Activated naive CD4-positive, alpha-beta T cell treated with anti-CD3 and anti-CD28 coated beads, Interleukin-2, amount 50 U/mL, for 24 hours (primary cell): ENCODE measurements around the gene ERVV-1.
"Not testable (repeated sequence)": the region's sequence is repeated elsewhere in the genome, so short reads cannot be mapped to it uniquely, and the experiment has no call there.

Source experiments
- H3K27ac Mint-ChIP-seq: one replicate; pipeline ENCODE4 v1.8.0; 2021; ENCODE audit warnings: mild to moderate bottlenecking, mixed read lengths
- H3K27me3 Mint-ChIP-seq: one replicate; pipeline ENCODE4 v1.8.0; 2021; ENCODE audit warnings: mixed read lengths
- H3K36me3 Mint-ChIP-seq: one replicate; pipeline ENCODE4 v1.8.0; 2021; ENCODE audit warnings: mixed read lengths
- H3K4me1 Mint-ChIP-seq: one replicate; pipeline ENCODE4 v1.8.0; 2021; ENCODE audit warnings: mixed read lengths
- H3K4me3 Mint-ChIP-seq: one replicate; pipeline ENCODE4 v1.8.0; 2021; ENCODE audit warnings: mild to moderate bottlenecking, mixed read lengths
- H3K9me3 Mint-ChIP-seq: one replicate; pipeline ENCODE4 v1.8.0; 2021; ENCODE audit warnings: mixed read lengths

Gene ERVV-1

GRCh38 chr19:53007606-53008005 is 6.1 kb upstream of the ERVV-1 start:
- H3K4me1 Mint-ChIP-seq = no peaks in the 10 kb centered on the region
- no peak overlapping the region for H3K4me3 Mint-ChIP-seq
- H3K27ac Mint-ChIP-seq = no peak overlapping the region
- peaks cover 2% of the 10 kb centered on the region for H3K36me3 Mint-ChIP-seq
- H3K27me3 Mint-ChIP-seq = no peaks in the 10 kb centered on the region
- H3K9me3 Mint-ChIP-seq = peaks cover 13% of the 10 kb centered on the region

- Mint-ChIP-seq H3K27ac (no peak overlapping the region), H3K4me1 (no peaks in the 10 kb centered on the region), H3K36me3 (peaks cover 2% of the 10 kb centered on the region), H3K9me3 (peaks cover 13% of the 10 kb centered on the region), H3K4me3 (no peak overlapping the region), H3K27me3 (no peaks in the 10 kb centered on the region)
These were observed 5.5 kb upstream of the ERVV-1 start for GRCh38 chr19:53008061-53008778.

- Mint-ChIP-seq H3K36me3 (peaks cover 5% of the 10 kb centered on the region), H3K4me3 (no peak overlapping the region), H3K9me3 (peaks cover 25% of the 10 kb centered on the region), H3K27ac (no peak overlapping the region), H3K27me3 (no peaks in the 10 kb centered on the region), H3K4me1 (no peaks in the 10 kb centered on the region)
These were observed 3.2 kb upstream of the ERVV-1 start for GRCh38 chr19:53010494-53010893.

GRCh38 chr19:53012006-53012405 is 1.7 kb upstream of the ERVV-1 start:
- Mint-ChIP-seq H3K9me3 (peaks cover 30% of the 10 kb centered on the region), H3K27ac (no peak overlapping the region), H3K4me1 (no peaks in the 10 kb centered on the region), H3K4me3 (no peak overlapping the region), H3K27me3 (no peaks in the 10 kb centered on the region), H3K36me3 (peaks cover 6% of the 10 kb centered on the region)

GRCh38 chr19:53015159-53015558 is 1.4 kb downstream of the ERVV-1 start:
- no peak overlapping the region for H3K27ac Mint-ChIP-seq
- peaks cover 51% of the 10 kb centered on the region for H3K9me3 Mint-ChIP-seq
- H3K4me1 Mint-ChIP-seq = no peaks in the 10 kb centered on the region
- no peak overlapping the region for H3K4me3 Mint-ChIP-seq
- H3K27me3 Mint-ChIP-seq = no peaks in the 10 kb centered on the region
- H3K36me3 Mint-ChIP-seq = peaks cover 13% of the 10 kb centered on the region

- Mint-ChIP-seq H3K27me3 (no peaks in the 10 kb centered on the region), H3K27ac (no peak overlapping the region), H3K4me1 (no peaks in the 10 kb centered on the region), H3K9me3 (peaks cover 54% of the 10 kb centered on the region), H3K4me3 (no peak overlapping the region), H3K36me3 (peaks cover 13% of the 10 kb centered on the region)
These were observed 2.0 kb downstream of the ERVV-1 start for GRCh38 chr19:53015730-53016129.

- Mint-ChIP-seq H3K27ac (no peak overlapping the region), H3K4me1 (no peaks in the 10 kb centered on the region), H3K27me3 (no peaks in the 10 kb centered on the region), H3K9me3 (peaks cover 48% of the 10 kb centered on the region), H3K36me3 (peaks cover 14% of the 10 kb centered on the region), H3K4me3 (no peak overlapping the region)
These were observed 6.0 kb downstream of the ERVV-1 start for GRCh38 chr19:53019684-53020083.

GRCh38 chr19:53028306-53028705 is 14.6 kb downstream of the ERVV-1 start:
- H3K4me1 Mint-ChIP-seq, H3K27me3 Mint-ChIP-seq, H3K4me3 Mint-ChIP-seq, H3K27ac Mint-ChIP-seq: not testable (repeated sequence)
- Mint-ChIP-seq H3K9me3 (peaks cover 49% of the 10 kb centered on the region), H3K36me3 (peaks cover 32% of the 10 kb centered on the region)

- no peak overlapping the region for H3K4me3 Mint-ChIP-seq
- no peak overlapping the region for H3K27ac Mint-ChIP-seq
- peaks cover 25% of the 10 kb centered on the region for H3K27me3 Mint-ChIP-seq
- no peaks in the 10 kb centered on the region for H3K4me1 Mint-ChIP-seq
- H3K9me3 Mint-ChIP-seq = peaks cover 55% of the 10 kb centered on the region
- peaks cover 50% of the 10 kb centered on the region for H3K36me3 Mint-ChIP-seq
These were observed 20.3 kb downstream of the ERVV-1 start for GRCh38 chr19:53034054-53034453.

GRCh38 chr19:53034948-53035675 is 21.4 kb downstream of the ERVV-1 start:
- Mint-ChIP-seq H3K36me3 (peaks cover 49% of the 10 kb centered on the region), H3K4me3 (no peak overlapping the region), H3K9me3 (peaks cover 55% of the 10 kb centered on the region), H3K4me1 (no peaks in the 10 kb centered on the region), H3K27me3 (peaks cover 30% of the 10 kb centered on the region), H3K27ac (no peak overlapping the region)

GRCh38 chr19:53037101-53038097 is 23.7 kb downstream of the ERVV-1 start:
- H3K9me3 Mint-ChIP-seq = peaks cover 50% of the 10 kb centered on the region
- H3K4me1 Mint-ChIP-seq = no peaks in the 10 kb centered on the region
- peak overlapping the region; percentile 27 for H3K4me3 Mint-ChIP-seq
- H3K36me3 Mint-ChIP-seq = peaks cover 45% of the 10 kb centered on the region
- no peak overlapping the region for H3K27ac Mint-ChIP-seq
- H3K27me3 Mint-ChIP-seq = peaks cover 30% of the 10 kb centered on the region

- Mint-ChIP-seq H3K9me3 (peaks cover 35% of the 10 kb centered on the region), H3K4me3 (no peak overlapping the region), H3K36me3 (peaks cover 37% of the 10 kb centered on the region), H3K27me3 (peaks cover 18% of the 10 kb centered on the region), H3K27ac (no peak overlapping the region), H3K4me1 (no peaks in the 10 kb centered on the region)
These were observed 27.6 kb downstream of the ERVV-1 start for GRCh38 chr19:53041366-53041765.

- no peaks in the 10 kb centered on the region for H3K27me3 Mint-ChIP-seq
- H3K4me1 Mint-ChIP-seq = no peaks in the 10 kb centered on the region
- no peak overlapping the region for H3K27ac Mint-ChIP-seq
- peaks cover 19% of the 10 kb centered on the region for H3K36me3 Mint-ChIP-seq
- peaks cover 15% of the 10 kb centered on the region for H3K9me3 Mint-ChIP-seq
- H3K4me3 Mint-ChIP-seq = no peak overlapping the region
These were observed 31.8 kb downstream of the ERVV-1 start for GRCh38 chr19:53045536-53045935.

GRCh38 chr19:53047379-53047778 is 33.7 kb downstream of the ERVV-1 start:
- Mint-ChIP-seq H3K4me3 (no peak overlapping the region), H3K9me3 (peaks cover 11% of the 10 kb centered on the region), H3K4me1 (no peaks in the 10 kb centered on the region), H3K36me3 (peaks cover 17% of the 10 kb centered on the region), H3K27ac (no peak overlapping the region), H3K27me3 (no peaks in the 10 kb centered on the region)

- H3K36me3 Mint-ChIP-seq = peaks cover 13% of the 10 kb centered on the region
- H3K4me1 Mint-ChIP-seq = no peaks in the 10 kb centered on the region
- peaks cover 10% of the 10 kb centered on the region for H3K9me3 Mint-ChIP-seq
These were observed 41.4 kb downstream of the ERVV-1 start for GRCh38 chr19:53055117-53055516.

More at GRCh38 chr19:53055117-53055516, 41.4 kb downstream of the ERVV-1 start:
- Mint-ChIP-seq H3K4me3 (no peak overlapping the region), H3K27ac (no peak overlapping the region), H3K27me3 (peaks cover 4% of the 10 kb centered on the region)
